HG02610 (cell line): Measurements from ENCODE around the gene INPP5F.
"Not testable (repeated sequence)": the region's sequence is repeated elsewhere in the genome, so short reads cannot be mapped to it uniquely, and the experiment has no call there.

Source experiments
- ATAC-seq: cut with Tn5 transposase; IDR thresholded peaks from one replicate; pipeline ENCODE4 v1.9.1; 2021; ENCODE audit warnings: mild to moderate bottlenecking, moderate library complexity; ENCODE audit not compliant: unreplicated experiment

Gene INPP5F

GRCh38 chr10:119742947-119743648 lies 17.2 kb downstream of the INPP5F start:
- no peak for ATAC-seq

GRCh38 chr10:119747940-119748339 lies 22.1 kb downstream of the INPP5F start:
- no peak for ATAC-seq

- no peak for ATAC-seq
Observed at GRCh38 chr10:119748871-119749270, 23.0 kb downstream of the INPP5F start.

- no peak for ATAC-seq
Observed at GRCh38 chr10:119749455-119749854, 23.6 kb downstream of the INPP5F start.

- peak; percentile 85 for ATAC-seq
Observed at GRCh38 chr10:119750391-119751230, 24.8 kb downstream of the INPP5F start.

GRCh38 chr10:119753309-119753708 lies 27.5 kb downstream of the INPP5F start:
- no peak for ATAC-seq

GRCh38 chr10:119754085-119754484 lies 28.2 kb downstream of the INPP5F start:
- no peak for ATAC-seq

- no peak for ATAC-seq
Observed at GRCh38 chr10:119754936-119755335, 29.1 kb downstream of the INPP5F start.

- no peak for ATAC-seq
Observed at GRCh38 chr10:119755446-119755845, 29.6 kb downstream of the INPP5F start.

GRCh38 chr10:119758448-119759195 lies 32.8 kb downstream of the INPP5F start:
- ATAC-seq, result no peak

GRCh38 chr10:119759832-119760231 lies 34.0 kb downstream of the INPP5F start:
- ATAC-seq, result no peak

- ATAC-seq, result no peak
Observed at GRCh38 chr10:119761106-119761505, 35.3 kb downstream of the INPP5F start.

GRCh38 chr10:119762035-119762434 lies 36.2 kb downstream of the INPP5F start:
- no peak for ATAC-seq

GRCh38 chr10:119762805-119763798 lies 37.3 kb downstream of the INPP5F start:
- no peak for ATAC-seq

- no peak for ATAC-seq
Observed at GRCh38 chr10:119768455-119769094, 42.7 kb downstream of the INPP5F start.

GRCh38 chr10:119769886-119770285 lies 44.0 kb downstream of the INPP5F start:
- no peak for ATAC-seq

- ATAC-seq, result no peak
Observed at GRCh38 chr10:119770928-119771327, 45.1 kb downstream of the INPP5F start.

- no peak for ATAC-seq
Observed at GRCh38 chr10:119772334-119772733, 46.5 kb downstream of the INPP5F start.

GRCh38 chr10:119773041-119773440 lies 47.2 kb downstream of the INPP5F start:
- ATAC-seq, result not testable (repeated sequence)

GRCh38 chr10:119775529-119775928 lies 49.7 kb downstream of the INPP5F start:
- no peak for ATAC-seq
